ENCODE data around the gene TOMM7. TPM values are rescaled to one million over a fixed set of nuclear protein-coding genes. Genes with fewer than 3 reads are reported as not detected.
"Not testable (repeated sequence)": the region's sequence is repeated elsewhere in the genome, so short reads cannot be mapped to it uniquely, and the experiment has no call there.

The TOMM7 gene
- polyA plus RNA-seq, 1 experiment = 390 TPM

- TF ChIP-seq CTCF (IDR thresholded peaks at IDR 0.05; ENCODE audit: low read depth, low read length) = no peak
- POLR2A ChIA-PET = no interaction called here
- H3K27ac ChIP-seq (ENCODE audit: low read depth, low read length) = no peak overlapping the region
- no peak overlapping the region for H3K4me3 ChIP-seq (ENCODE audit: low read depth, low read length)
- H3K9me3 ChIP-seq (ENCODE audit: control insufficient read depth, insufficient read depth, low read length) = peaks cover 7% of the 10 kb centered on the region
- CTCF ChIA-PET = interaction anchor here (0.5 to 0.6 kb wide), 2 partner anchors 226 to 306 kb away, joined by 3 read pairs; no protein-coding TSS in a partner anchor
- H3K27me3 ChIP-seq (ENCODE audit: control insufficient read depth, insufficient read depth, low read length) = no peaks in the 10 kb centered on the region
- DNase-seq (ENCODE audit: low read depth, low spot score) = no peak
Observed at GRCh38 chr7:22793593-22794462, 28.8 kb downstream of the TOMM7 start.

GRCh38 chr7:22791204-22792158 is 31.2 kb downstream of the TOMM7 start:
- Histone ChIP-seq H3K4me3 (ENCODE audit: low read depth, low read length) (no peak overlapping the region), H3K9me3 (ENCODE audit: control insufficient read depth, insufficient read depth, low read length) (peaks cover 7% of the 10 kb centered on the region), H3K27me3 (ENCODE audit: control insufficient read depth, insufficient read depth, low read length) (no peaks in the 10 kb centered on the region), H3K27ac (ENCODE audit: low read depth, low read length) (no peak overlapping the region)
- no peak for TF ChIP-seq CTCF (IDR thresholded peaks at IDR 0.05; ENCODE audit: low read depth, low read length)
- ChIA-PET POLR2A (interaction anchor here (0.7 to 1.0 kb wide), 2 partner anchors 47 to 236 kb away, joined by 3 to 6 read pairs; no protein-coding TSS in a partner anchor), CTCF (interaction anchor here (0.5 to 2.1 kb wide), 5 partner anchors 9 to 264 kb away, joined by 3 to 10 read pairs (median 4); no protein-coding TSS in a partner anchor)
- no peak for DNase-seq (ENCODE audit: low read depth, low spot score)

- H3K9me3 ChIP-seq (ENCODE audit: control insufficient read depth, insufficient read depth, low read length); DNase-seq (ENCODE audit: low read depth, low spot score); H3K4me3 ChIP-seq (ENCODE audit: low read depth, low read length); H3K27ac ChIP-seq (ENCODE audit: low read depth, low read length); H3K27me3 ChIP-seq (ENCODE audit: control insufficient read depth, insufficient read depth, low read length): not testable (repeated sequence)
- ChIA-PET POLR2A (interaction anchor here (0.7 kb wide), 1 partner anchor 235 kb away, joined by 6 read pairs; no protein-coding TSS in a partner anchor), CTCF (interaction anchor here (0.9 to 2.1 kb wide), 2 partner anchors 63 to 265 kb away, joined by 4 to 10 read pairs; no protein-coding TSS in a partner anchor)
Observed at GRCh38 chr7:22790640-22791039, 32.0 kb downstream of the TOMM7 start.

- Histone ChIP-seq H3K4me3 (ENCODE audit: low read depth, low read length) (no peak overlapping the region), H3K27ac (ENCODE audit: low read depth, low read length) (no peak overlapping the region), H3K9me3 (ENCODE audit: control insufficient read depth, insufficient read depth, low read length) (no peaks in the 10 kb centered on the region; the same call in 1 of the 2 replicates), H3K27me3 (ENCODE audit: control insufficient read depth, insufficient read depth, low read length) (no peaks in the 10 kb centered on the region)
- ChIA-PET POLR2A (no interaction called here), CTCF (interaction anchor here (0.6 to 1.3 kb wide), 2 partner anchors 69 to 228 kb away, joined by 3 to 8 read pairs; no protein-coding TSS in a partner anchor)
- DNase-seq (ENCODE audit: low read depth, low spot score) = no peak
- no peak for TF ChIP-seq CTCF (IDR thresholded peaks at IDR 0.05; ENCODE audit: low read depth, low read length)
Observed at GRCh38 chr7:22787951-22788350, 34.7 kb downstream of the TOMM7 start.

GRCh38 chr7:22786290-22786932 is 36.2 kb downstream of the TOMM7 start:
- CTCF ChIA-PET = interaction anchor here (2.6 kb wide), 1 partner anchor 226 kb away, joined by 13 read pairs; no protein-coding TSS in a partner anchor
- TF ChIP-seq CTCF (IDR thresholded peaks at IDR 0.05; ENCODE audit: low read depth, low read length) = no peak
- Histone ChIP-seq H3K27me3 (ENCODE audit: control insufficient read depth, insufficient read depth, low read length) (no peaks in the 10 kb centered on the region), H3K4me3 (ENCODE audit: low read depth, low read length) (no peak overlapping the region), H3K27ac (ENCODE audit: low read depth, low read length) (no peak overlapping the region), H3K9me3 (ENCODE audit: control insufficient read depth, insufficient read depth, low read length) (no peaks in the 10 kb centered on the region; the same call in 1 of the 2 replicates)
- POLR2A ChIA-PET = no interaction called here
- DNase-seq (ENCODE audit: low read depth, low spot score) = no peak
